Effector memory CD4-positive, alpha-beta T cell (primary cell): ENCODE data around the gene ADAMTSL1.

Source experiments
- DNase-seq, 3 donors: peaks; one replicate each; pipeline ENCODE4 v3.0.0-alpha.2; 2020
- H3K27ac ChIP-seq: 2 replicates; pipeline ENCODE4 v1.7.0; 2013; ENCODE audit warnings: mild to moderate bottlenecking, low read length, moderate library complexity; ENCODE audit not compliant: insufficient read depth, poor library complexity, severe bottlenecking
- H3K27me3 ChIP-seq: replicated peaks from 2 replicates; pipeline ENCODE4 v1.7.0; 2013; ENCODE audit warnings: mild to moderate bottlenecking, low read length; ENCODE audit not compliant: insufficient read depth, control insufficient read depth, poor library complexity, severe bottlenecking
- H3K36me3 ChIP-seq: 2 replicates; pipeline ENCODE4 v1.7.0; 2013; ENCODE audit warnings: mild to moderate bottlenecking, low read length, moderate library complexity; ENCODE audit not compliant: control insufficient read depth, insufficient read depth
- H3K4me1 ChIP-seq: 2 replicates; pipeline ENCODE4 v1.7.0; 2013; ENCODE audit warnings: low read length, mild to moderate bottlenecking; ENCODE audit not compliant: control insufficient read depth, insufficient read depth, poor library complexity, severe bottlenecking
- H3K4me3 ChIP-seq: 2 replicates; pipeline ENCODE4 v1.7.0; 2013; ENCODE audit warnings: low read length, low read depth, mild to moderate bottlenecking; ENCODE audit not compliant: insufficient read depth, poor library complexity, severe bottlenecking
- H3K9me3 ChIP-seq: 2 replicates; pipeline ENCODE4 v1.7.0; 2013; ENCODE audit warnings: mild to moderate bottlenecking, low read length, moderate library complexity; ENCODE audit not compliant: control insufficient read depth

ADAMTSL1 gene

GRCh38 chr9:18496256-18497000 lies 22.5 kb downstream of the ADAMTSL1 start:
- no peak for DNase-seq
- Histone ChIP-seq H3K27me3 (no peaks in the 10 kb centered on the region), H3K36me3 (no peaks in the 10 kb centered on the region), H3K9me3 (no peaks in the 10 kb centered on the region), H3K4me1 (no peaks in the 10 kb centered on the region), H3K4me3 (no peak overlapping the region), H3K27ac (no peak overlapping the region)

GRCh38 chr9:18499062-18499461 lies 25.1 kb downstream of the ADAMTSL1 start:
- Histone ChIP-seq H3K9me3 (no peaks in the 10 kb centered on the region), H3K36me3 (no peaks in the 10 kb centered on the region), H3K27me3 (no peaks in the 10 kb centered on the region), H3K27ac (no peak overlapping the region), H3K4me1 (no peaks in the 10 kb centered on the region), H3K4me3 (no peak overlapping the region)
- DNase-seq, result no peak

GRCh38 chr9:18499980-18500379 lies 26.0 kb downstream of the ADAMTSL1 start:
- no peak for DNase-seq
- H3K4me3 ChIP-seq, result no peak overlapping the region
- H3K36me3 ChIP-seq, result no peaks in the 10 kb centered on the region
- H3K4me1 ChIP-seq, result no peaks in the 10 kb centered on the region
- H3K9me3 ChIP-seq, result no peaks in the 10 kb centered on the region
- no peak overlapping the region for H3K27ac ChIP-seq
- H3K27me3 ChIP-seq, result no peaks in the 10 kb centered on the region

GRCh38 chr9:18500451-18500850 lies 26.5 kb downstream of the ADAMTSL1 start:
- Histone ChIP-seq H3K27ac (no peak overlapping the region), H3K36me3 (no peaks in the 10 kb centered on the region), H3K9me3 (no peaks in the 10 kb centered on the region), H3K4me3 (no peak overlapping the region), H3K4me1 (no peaks in the 10 kb centered on the region), H3K27me3 (no peaks in the 10 kb centered on the region)
- no peak for DNase-seq

- DNase-seq, result no peak
- H3K36me3 ChIP-seq, result no peaks in the 10 kb centered on the region
Observed at GRCh38 chr9:18501949-18502348, 28.0 kb downstream of the ADAMTSL1 start.

GRCh38 chr9:18502546-18502945 lies 28.6 kb downstream of the ADAMTSL1 start:
- Histone ChIP-seq H3K4me1 (no peaks in the 10 kb centered on the region), H3K4me3 (no peak overlapping the region), H3K27me3 (no peaks in the 10 kb centered on the region), H3K36me3 (no peaks in the 10 kb centered on the region), H3K9me3 (no peaks in the 10 kb centered on the region), H3K27ac (no peak overlapping the region)
- DNase-seq, result no peak

More at GRCh38 chr9:18501949-18502348, 28.0 kb downstream of the ADAMTSL1 start:
- Histone ChIP-seq H3K9me3 (no peaks in the 10 kb centered on the region), H3K27ac (no peak overlapping the region), H3K4me3 (no peak overlapping the region), H3K27me3 (no peaks in the 10 kb centered on the region), H3K4me1 (no peaks in the 10 kb centered on the region)

- no peaks in the 10 kb centered on the region for H3K4me1 ChIP-seq
- no peaks in the 10 kb centered on the region for H3K36me3 ChIP-seq
- DNase-seq, result no peak
- no peaks in the 10 kb centered on the region for H3K27me3 ChIP-seq
- no peaks in the 10 kb centered on the region for H3K9me3 ChIP-seq
- H3K4me3 ChIP-seq, result no peak overlapping the region
- H3K27ac ChIP-seq, result no peak overlapping the region
Observed at GRCh38 chr9:18504707-18505106, 30.8 kb downstream of the ADAMTSL1 start.

GRCh38 chr9:18507151-18507550 lies 33.2 kb downstream of the ADAMTSL1 start:
- Histone ChIP-seq H3K36me3 (no peaks in the 10 kb centered on the region), H3K4me3 (no peak overlapping the region), H3K27ac (no peak overlapping the region), H3K27me3 (no peaks in the 10 kb centered on the region), H3K4me1 (no peaks in the 10 kb centered on the region), H3K9me3 (no peaks in the 10 kb centered on the region)
- no peak for DNase-seq

GRCh38 chr9:18516514-18516913 lies 42.6 kb downstream of the ADAMTSL1 start:
- no peak overlapping the region for H3K4me3 ChIP-seq

GRCh38 chr9:18516965-18517364 lies 43.0 kb downstream of the ADAMTSL1 start:
- H3K4me1 ChIP-seq, result no peaks in the 10 kb centered on the region
- no peaks in the 10 kb centered on the region for H3K36me3 ChIP-seq
- no peak for DNase-seq
- no peak overlapping the region for H3K27ac ChIP-seq
- H3K9me3 ChIP-seq, result no peaks in the 10 kb centered on the region
- H3K27me3 ChIP-seq, result no peaks in the 10 kb centered on the region
- no peak overlapping the region for H3K4me3 ChIP-seq

More at GRCh38 chr9:18516514-18516913, 42.6 kb downstream of the ADAMTSL1 start:
- H3K9me3 ChIP-seq, result no peaks in the 10 kb centered on the region
- no peak for DNase-seq
- no peaks in the 10 kb centered on the region for H3K4me1 ChIP-seq
- no peak overlapping the region for H3K27ac ChIP-seq
- no peaks in the 10 kb centered on the region for H3K36me3 ChIP-seq
- no peaks in the 10 kb centered on the region for H3K27me3 ChIP-seq
